Testis (tissue), 3 donors: ENCODE results near the gene TTC7B. TPM values are rescaled to one million over a fixed set of nuclear protein-coding genes. Genes with fewer than 3 reads are reported as not detected.

Experiments
- DNase-seq: peaks from one replicate; pipeline ENCODE4 v3.0.0-alpha.2; 2019
- H3K27ac ChIP-seq, 2 donors: fragments of 200-600 bp; sonication (generic); one replicate each; pipeline ENCODE4 v1.5.1; 2019
- H3K27me3 ChIP-seq: fragments of 200-600 bp; sonication (generic); one replicate; pipeline ENCODE4 v1.5.1; 2019
- H3K36me3 ChIP-seq: fragments of 200-600 bp; sonication (generic); one replicate; pipeline ENCODE4 v1.5.1; 2017; ENCODE audit warnings: low read depth; ENCODE audit errors: missing control alignments
- H3K4me1 ChIP-seq: fragments of 200-600 bp; sonication (generic); one replicate; pipeline ENCODE4 v1.5.1; 2019
- H3K4me3 ChIP-seq, 2 donors: fragments of 200-600 bp; sonication (generic); one replicate each; pipeline ENCODE4 v1.5.1; 2017 to 2019
- H3K9me3 ChIP-seq: fragments of 200-600 bp; sonication (generic); one replicate; pipeline ENCODE4 v1.5.1; 2017
- POLR2A ChIP-seq: fragments of 450-650 bp; IDR thresholded peaks from one replicate; pipeline ENCODE4 v1.6.1; 2017; ENCODE audit warnings: antibody characterized with exemption, mild to moderate bottlenecking, moderate library complexity
- WGBS, 2 donors: methylation state at CpG; one replicate each; pipeline ENCODE4 v1.1.5; 2018; 5-methylcytosine and 5-hydroxymethylcytosine counted together
- intact Hi-C: fragments of 100-400 bp; cut with DNase I; formaldehyde crosslinking; loops from one replicate; pipeline ENCODE4 v1.15.1; 2023; ENCODE audit warnings: low total_unique reads
- polyA plus RNA-seq: library from polyadenylated mRNA; stranded (reverse); fragments of 350-450 nt; fragmentation: Illumina TruSeq; extraction: RNeasy Lipid Tissue Mini Kit (QIAGEN cat#74804); gene quantifications from one replicate; pipeline ENCODE4 v1.2.3, GENCODE V29; 2014; ENCODE audit warnings: low read depth, low replicate concordance; ENCODE audit not compliant: insufficient read depth
- total RNA-seq, 2 donors: library from RNA; depleted of rRNA; stranded (reverse); fragments of >200 nt; gene quantifications; one replicate each; pipeline ENCODE4 v1.2.3, GENCODE V29; 2016
- TF ChIP-seq, protein P1 (sequence below), 3 experiments: fragments of 450-650 bp in 2 of 3; fragments of 200-600 bp in 1 of 3; sonication (generic) in 1 of 3; IDR thresholded peaks; one replicate each; pipeline ENCODE4 v1.5.1; 2016 to 2019; ENCODE audit warnings: antibody characterized with exemption in 3 of 3, mild to moderate bottlenecking in 2 of 3, moderate library complexity in 1 of 3

The TTC7B gene
- total and polyA plus RNA-seq, 3 donors from 2014 or later: 11.3 to 17.0 (median 12.1) TPM

- intact Hi-C loops: no loop called here
- TF ChIP-seq, protein P1, sequence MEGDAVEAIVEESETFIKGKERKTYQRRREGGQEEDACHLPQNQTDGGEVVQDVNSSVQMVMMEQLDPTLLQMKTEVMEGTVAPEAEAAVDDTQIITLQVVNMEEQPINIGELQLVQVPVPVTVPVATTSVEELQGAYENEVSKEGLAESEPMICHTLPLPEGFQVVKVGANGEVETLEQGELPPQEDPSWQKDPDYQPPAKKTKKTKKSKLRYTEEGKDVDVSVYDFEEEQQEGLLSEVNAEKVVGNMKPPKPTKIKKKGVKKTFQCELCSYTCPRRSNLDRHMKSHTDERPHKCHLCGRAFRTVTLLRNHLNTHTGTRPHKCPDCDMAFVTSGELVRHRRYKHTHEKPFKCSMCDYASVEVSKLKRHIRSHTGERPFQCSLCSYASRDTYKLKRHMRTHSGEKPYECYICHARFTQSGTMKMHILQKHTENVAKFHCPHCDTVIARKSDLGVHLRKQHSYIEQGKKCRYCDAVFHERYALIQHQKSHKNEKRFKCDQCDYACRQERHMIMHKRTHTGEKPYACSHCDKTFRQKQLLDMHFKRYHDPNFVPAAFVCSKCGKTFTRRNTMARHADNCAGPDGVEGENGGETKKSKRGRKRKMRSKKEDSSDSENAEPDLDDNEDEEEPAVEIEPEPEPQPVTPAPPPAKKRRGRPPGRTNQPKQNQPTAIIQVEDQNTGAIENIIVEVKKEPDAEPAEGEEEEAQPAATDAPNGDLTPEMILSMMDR (IDR thresholded peaks at IDR 0.05): no peak
- TF ChIP-seq POLR2A: no peak
- H3K4me3 ChIP-seq: no peak overlapping the region
- no peaks in the 10 kb centered on the region for H3K9me3 ChIP-seq
- H3K27me3 ChIP-seq: no peaks in the 10 kb centered on the region
- peaks cover 8% of the 10 kb centered on the region for H3K4me1 ChIP-seq
- DNase-seq: no peak
- 87 to 90% methylated on average over 12 to 18 of the region's 18 CpGs for WGBS, 2 donors
- no peaks in the 10 kb centered on the region for H3K36me3 ChIP-seq
- no peak overlapping the region for H3K27ac ChIP-seq
Measured at GRCh38 chr14:90804292-90805083, 11.7 kb downstream of the TTC7B start.

DNA sequence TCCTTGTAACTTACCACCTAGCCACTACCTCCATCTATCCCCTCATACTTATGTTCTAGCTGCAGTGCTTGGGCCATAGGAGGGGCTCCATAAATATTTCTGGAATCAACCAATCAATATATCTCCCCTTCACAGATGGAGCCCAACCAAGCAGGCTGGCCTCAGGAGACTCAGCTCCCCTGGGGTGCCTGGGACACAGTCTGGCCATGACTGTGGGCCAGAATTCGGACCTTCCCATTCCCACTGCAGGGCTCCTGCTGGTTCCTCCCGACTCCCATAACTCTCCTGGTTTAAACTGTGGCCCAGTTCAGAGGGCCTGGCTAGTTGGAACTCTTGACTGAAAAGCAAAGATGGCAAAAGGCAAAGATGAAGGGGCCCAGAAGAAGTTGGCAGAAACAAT is 13.0 kb downstream of the TTC7B start:
- no peak overlapping the region for H3K4me3 ChIP-seq
- intact Hi-C loops: no loop called here
- no peaks in the 10 kb centered on the region for H3K27me3 ChIP-seq
- peaks cover 8% of the 10 kb centered on the region for H3K4me1 ChIP-seq
- no peak for TF ChIP-seq POLR2A
- TF ChIP-seq, protein P1 (IDR thresholded peaks at IDR 0.05): no peak
- no peaks in the 10 kb centered on the region for H3K36me3 ChIP-seq
- DNase-seq: no peak
- H3K9me3 ChIP-seq: no peaks in the 10 kb centered on the region
- H3K27ac ChIP-seq: no peak overlapping the region
- 75 to 88% methylated on average over 2 of the region's 2 CpGs for WGBS, 2 donors

DNA sequence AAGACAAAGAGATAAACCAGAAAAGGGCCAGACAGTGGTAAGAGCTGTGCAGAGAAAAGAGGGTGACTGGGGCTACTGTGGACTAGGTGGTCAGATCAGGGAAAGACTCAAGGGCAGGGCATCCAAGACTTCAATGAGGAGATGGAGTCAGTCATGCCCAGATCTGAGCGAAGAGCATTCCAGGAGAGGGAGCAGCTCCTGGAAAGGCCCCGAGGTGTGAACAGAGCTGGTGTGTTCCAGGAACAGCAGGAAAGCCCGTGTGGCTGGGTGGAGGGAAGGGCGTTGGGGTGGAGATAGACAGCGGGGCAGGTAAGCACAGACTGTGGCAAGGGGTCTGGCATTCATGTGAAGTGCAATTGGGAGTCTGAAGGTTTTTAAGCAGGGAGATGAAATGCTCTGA is 16.8 kb downstream of the TTC7B start:
- Histone ChIP-seq H3K27me3 (no peaks in the 10 kb centered on the region), H3K4me1 (no peaks in the 10 kb centered on the region), H3K4me3 (no peak overlapping the region), H3K27ac (no peak overlapping the region), H3K36me3 (no peaks in the 10 kb centered on the region), H3K9me3 (no peaks in the 10 kb centered on the region)
- intact Hi-C loops: no loop called here
- DNase-seq: no peak
- TF ChIP-seq, protein P1 (IDR thresholded peaks at IDR 0.05): no peak
- TF ChIP-seq POLR2A: no peak
- WGBS, 2 donors: 83 to 92% methylated on average over 5 of the region's 5 CpGs

DNA sequence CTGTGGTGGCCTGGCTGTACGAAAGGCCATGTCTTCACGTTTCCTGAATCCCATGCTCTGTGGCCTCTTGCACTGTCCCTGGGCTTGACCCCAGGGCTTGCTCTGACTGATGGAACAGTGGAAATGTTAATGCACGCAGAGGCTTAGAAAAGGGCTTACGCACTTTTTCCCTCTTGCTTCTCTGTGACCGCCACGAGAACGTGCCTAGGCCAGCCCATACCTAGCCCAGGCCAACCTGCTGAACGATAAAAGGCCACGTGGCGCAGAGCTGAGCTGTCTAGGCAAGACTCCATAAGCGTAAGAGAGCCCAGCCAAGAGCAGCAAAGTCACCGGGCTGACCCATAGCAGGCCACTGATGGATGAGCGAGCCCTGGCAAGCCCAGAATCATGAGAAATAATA is 18.3 kb downstream of the TTC7B start:
- Histone ChIP-seq H3K9me3 (no peaks in the 10 kb centered on the region), H3K36me3 (no peaks in the 10 kb centered on the region), H3K27me3 (no peaks in the 10 kb centered on the region), H3K4me3 (no peak overlapping the region), H3K4me1 (no peaks in the 10 kb centered on the region), H3K27ac (no peak overlapping the region)
- intact Hi-C loops: no loop called here
- no peak for DNase-seq
- 81 to 90% methylated on average over 13 of the region's 13 CpGs for WGBS, 2 donors
- TF ChIP-seq POLR2A: no peak
- TF ChIP-seq, protein P1 (IDR thresholded peaks at IDR 0.05): no peak

- TF ChIP-seq, protein P1 (IDR thresholded peaks at IDR 0.05): no peak
- no peak for TF ChIP-seq POLR2A
- intact Hi-C loops: no loop called here
- Histone ChIP-seq H3K4me3 (no peak overlapping the region), H3K9me3 (no peaks in the 10 kb centered on the region), H3K27me3 (no peaks in the 10 kb centered on the region), H3K27ac (no peak overlapping the region), H3K4me1 (no peaks in the 10 kb centered on the region), H3K36me3 (no peaks in the 10 kb centered on the region)
- no peak for DNase-seq
- 73 to 76% methylated on average over 3 of the region's 3 CpGs for WGBS, 2 donors
Measured at GRCh38 chr14:90797451-90797850, 18.8 kb downstream of the TTC7B start.
